Pancreas (tissue), 10 donors: Measurements from ENCODE around the gene SH3D19. TPM values are rescaled to one million over a fixed set of nuclear protein-coding genes. Genes with fewer than 3 reads are reported as not detected.
A peak's percentile ranks its signal among the peaks of the same experiment; 100 is the strongest.

Experiments
- ATAC-seq, 4 donors: fragments of 200-7000 bp; cut with Tn5 transposase; one replicate each; pipeline versions ENCODE4 v1.8.0 to v1.9.1; 2020; ENCODE audit warnings: mild to moderate bottlenecking in 4 of 4, moderate library complexity in 4 of 4
- DNase-seq, 6 donors: peaks; one replicate each; pipeline ENCODE4 v3.0.0-alpha.2; 2020
- FAIRE-seq: peaks from 2 replicates; lab custom pipeline; 2012; peaks lifted over from hg19 to GRCh38; lab: Jason Lieb, UNC
- H3K27ac ChIP-seq, 4 donors: fragments of 200-600 bp; sonication (generic); 1 replicate in 3 of 4; 2 replicates in 1 of 4; pipeline versions ENCODE4 v1.5.0 to v1.8.0; 2020
- H3K27me3 ChIP-seq, 4 donors: fragments of 200-600 bp; one replicate each; pipeline ENCODE4 v1.8.0; 2021
- H3K36me3 ChIP-seq, 3 donors: fragments of 200-600 bp; sonication (generic) in 1 of 3; one replicate each; pipeline versions ENCODE4 v1.5.0 to v1.8.0; 2020 to 2021
- H3K4me1 ChIP-seq, 3 donors: fragments of 200-600 bp; one replicate each; pipeline ENCODE4 v1.8.0; 2021
- H3K4me3 ChIP-seq, 4 donors: fragments of 200-600 bp; sonication (generic) in 2 of 4; one replicate each; pipeline versions ENCODE4 v1.5.0 to v1.8.0; 2020 to 2021
- H3K9me3 ChIP-seq, 4 donors: fragments of 200-600 bp; one replicate each; pipeline ENCODE4 v1.8.0; 2021
- CTCF ChIP-seq, 4 donors: fragments of 200-600 bp; sonication (generic) in 3 of 4; IDR thresholded peaks; one replicate each; pipeline versions ENCODE4 v1.5.0 to v1.8.0; 2021; ENCODE audit warnings: antibody characterized with exemption in 4 of 4
- WGBS, 2 donors: extraction: QIAGEN DNeasy Blood & Tissue Kit; methylation state at CpG; one replicate each; pipeline ENCODE4 v1.1.7; 2013; 5-methylcytosine and 5-hydroxymethylcytosine counted together
- intact Hi-C, 3 donors: fragments of 100-400 bp; cut with DNase I; formaldehyde crosslinking; loops; one replicate each; pipeline versions ENCODE4 v1.11.1 to v1.14.2; 2022
- polyA plus RNA-seq, 2 donors: library from polyadenylated mRNA; stranded (reverse); fragments of 200-250 nt; gene quantifications; one replicate each; pipeline ENCODE4 v1.2.3, GENCODE V29; 2013
- total RNA-seq, 6 donors: library from RNA; stranded (reverse); fragmentation: NEBNext Ultra II Directional in 4 of 6; extraction: Animal tissue kit (Norgen Biotek cat#: 25700) in 4 of 6; gene quantifications; one replicate each; pipeline versions ENCODE4 v1.2.1 to v1.2.4, GENCODE V29; 2021 to 2023
- donor health status: healthy with polysubstance abuse.
- donor health status: DM: no; HTN: no; CAD: no; lungs with moderate emphysema.
- donor health status: DM: no; HTN: no; CAD: no.
- donor health status: control.
- donor health status: control.
- donor health status: Bipolar disorder and iron deficiency.
- donor health status: DM: yes; HTN: yes; CAD: no.
- donor health status: DM: no; HTN: no; CAD: no.
- donor health status: DM: no; HTN: no; CAD: no.
- donor health status: DM: yes; HTN: yes; CAD: no.

Gene SH3D19
- total and polyA plus RNA-seq, 8 donors, result 11.9 to 34.5 (median 12.9) TPM

- TF ChIP-seq CTCF (IDR thresholded peaks at IDR 0.05), result no peak
- intact Hi-C loops, result no loop called here
- H3K4me3 ChIP-seq, result no peak overlapping the region
- DNase-seq, result no peak
- H3K9me3 ChIP-seq, result no peaks in the 10 kb centered on the region
- peaks cover 3 to 24% (median 8%) of the 10 kb centered on the region in 3 donors for H3K36me3 ChIP-seq
- no peaks in the 10 kb centered on the region for H3K27me3 ChIP-seq
- 97 to 99% methylated on average over 3 of the region's 3 CpGs for WGBS, 2 donors
- H3K27ac ChIP-seq, result no peak overlapping the region
- H3K4me1 ChIP-seq, result no peaks in the 10 kb centered on the region
- no peak for ATAC-seq
- FAIRE-seq, result no peak
Measured at GRCh38 chr4:151110236-151110635, 215.2 kb downstream of the SH3D19 start.

- H3K36me3 ChIP-seq, result peaks cover 3 to 54% (median 28%) of the 10 kb centered on the region in 3 donors
Measured at GRCh38 chr4:151107063-151107462, 218.3 kb downstream of the SH3D19 start.

GRCh38 chr4:151105454-151106032 lies 219.9 kb downstream of the SH3D19 start:
- Histone ChIP-seq H3K9me3 (no peaks in the 10 kb centered on the region), H3K27ac (no peak overlapping the region), H3K27me3 (no peaks in the 10 kb centered on the region), H3K4me3 (no peak overlapping the region), H3K36me3 (peaks cover 3 to 64% (median 31%) of the 10 kb centered on the region in 3 donors), H3K4me1 (peaks cover 10 to 16% (median 11%) of the 10 kb centered on the region in 3 donors)
- 98 to 100% methylated on average over 5 of the region's 5 CpGs for WGBS, 2 donors
- no peak for FAIRE-seq
- intact Hi-C loops, result no loop called here
- no peak for DNase-seq
- no peak for TF ChIP-seq CTCF (IDR thresholded peaks at IDR 0.05)
- peak in 1 of 4 donors; percentile 8 for ATAC-seq

More at GRCh38 chr4:151107063-151107462, 218.3 kb downstream of the SH3D19 start:
- ATAC-seq, result no peak
- intact Hi-C loops, result no loop called here
- no peaks in the 10 kb centered on the region for H3K9me3 ChIP-seq
- FAIRE-seq, result no peak
- H3K27ac ChIP-seq, result no peak overlapping the region
- H3K27me3 ChIP-seq, result no peaks in the 10 kb centered on the region
- H3K4me1 ChIP-seq, result peaks cover 2 to 6% (median 5%) of the 10 kb centered on the region in 3 donors
- no peak for TF ChIP-seq CTCF (IDR thresholded peaks at IDR 0.05)
- no peak overlapping the region for H3K4me3 ChIP-seq
- no peak for DNase-seq
- 97% methylated on average over 3 of the region's 3 CpGs for WGBS, 2 donors

GRCh38 chr4:151104621-151105020 lies 220.8 kb downstream of the SH3D19 start:
- intact Hi-C loops, result no loop called here
- DNase-seq (no peak), ATAC-seq (no peak), FAIRE-seq (no peak)
- Histone ChIP-seq H3K27me3 (no peaks in the 10 kb centered on the region), H3K9me3 (no peaks in the 10 kb centered on the region), H3K4me1 (peaks cover 10 to 16% (median 11%) of the 10 kb centered on the region in 3 donors), H3K4me3 (no peak overlapping the region), H3K27ac (no peak overlapping the region), H3K36me3 (peaks cover 3 to 64% (median 31%) of the 10 kb centered on the region in 3 donors)
- WGBS, 2 donors, result 100% methylated on average over 1 of the region's 1 CpG
- TF ChIP-seq CTCF (IDR thresholded peaks at IDR 0.05), result no peak

GRCh38 chr4:151103758-151104157 lies 221.6 kb downstream of the SH3D19 start:
- H3K36me3 ChIP-seq, result peaks cover 3 to 64% (median 31%) of the 10 kb centered on the region in 3 donors
- H3K4me1 ChIP-seq, result peaks cover 10 to 16% (median 11%) of the 10 kb centered on the region in 3 donors
- no peak for DNase-seq
- no peaks in the 10 kb centered on the region for H3K27me3 ChIP-seq
- no peak overlapping the region for H3K4me3 ChIP-seq
- FAIRE-seq, result no peak
- no peaks in the 10 kb centered on the region for H3K9me3 ChIP-seq
- intact Hi-C loops, result no loop called here
- 59 to 79% methylated on average over 2 of the region's 2 CpGs for WGBS, 2 donors
- H3K27ac ChIP-seq, result no peak overlapping the region
- no peak for TF ChIP-seq CTCF (IDR thresholded peaks at IDR 0.05)
- no peak for ATAC-seq
